SK-N-SH (cell line): ENCODE measurements around the gene PCCB. TPM values are rescaled to one million over a fixed set of nuclear protein-coding genes. Genes with fewer than 3 reads are reported as not detected.

Experiments used
- CTCF ChIA-PET: fragments of 300-600, 350-600 bp; formaldehyde crosslinking; extraction: SDS; loops from one replicate; lab custom pipeline; 2021; lab: Yijun Ruan, JAX
- POLR2A ChIA-PET: fragments of 350-600 bp; sonication (Branson Sonifier 250); formaldehyde crosslinking; extraction: SDS; loops from one replicate; lab custom pipeline; 2020; ENCODE audit warnings: antibody characterized with exemption, inconsistent platforms; lab: Yijun Ruan, JAX
- DNase-seq: peaks from one replicate; pipeline ENCODE4 v3.0.0; 2012
- H2AFZ ChIP-seq: fragments of 200-600 bp; sonication (generic); 2 replicates; pipeline ENCODE4 v1.8.1; 2016; ENCODE audit warnings: antibody characterized with exemption, mild to moderate bottlenecking, low read depth
- H3F3A ChIP-seq: fragments of 200-600 bp; sonication (generic); replicated peaks from 2 replicates; pipeline ENCODE3; 2016; ENCODE audit warnings: antibody characterized with exemption, mild to moderate bottlenecking; ENCODE audit not compliant: insufficient read depth
- H3K27ac ChIP-seq, 2 experiments: fragments of 200-500 bp in 1 of 2; fragments of 200-600 bp in 1 of 2; sonication (Bioruptor generic) in 1 of 2; sonication (generic), shearing (Covaris generic) in 1 of 2; 2 replicates each; pipeline versions ENCODE4 v1.5.1 to v1.6.1; 2014 to 2016; ENCODE audit warnings: low read depth in 2 of 2, inconsistent platforms in 1 of 2, low read length in 1 of 2, mild to moderate bottlenecking in 1 of 2, mixed read lengths in 1 of 2
- H3K27me3 ChIP-seq: fragments of 200-600 bp; sonication (generic), shearing (Covaris generic); 2 replicates; pipeline ENCODE4 v1.6.1; 2016; ENCODE audit warnings: mixed run types; ENCODE audit not compliant: insufficient read depth
- H3K36me3 ChIP-seq, 2 experiments: fragments of 200-500 bp in 1 of 2; fragments of 200-600 bp in 1 of 2; sonication (Bioruptor generic) in 1 of 2; sonication (generic) in 1 of 2; replicated peaks in 1 of 2; 2 replicates each; pipeline versions ENCODE3 to v1.5.1; 2014 to 2016; ENCODE audit warnings: low read length in 1 of 2, mild to moderate bottlenecking in 1 of 2; ENCODE audit not compliant: insufficient read depth in 2 of 2, control insufficient read depth in 1 of 2
- H3K4me1 ChIP-seq, 2 experiments: fragments of 200-500 bp in 1 of 2; fragments of 200-600 bp in 1 of 2; sonication (Bioruptor generic) in 1 of 2; sonication (generic), shearing (Covaris generic) in 1 of 2; 2 replicates each; pipeline versions ENCODE4 v1.5.1 to v1.6.1; 2014 to 2016; ENCODE audit warnings: low read depth in 1 of 2, low read length in 1 of 2, mixed run types in 1 of 2; ENCODE audit not compliant: insufficient read depth in 2 of 2, control insufficient read depth in 1 of 2
- H3K4me2 ChIP-seq: fragments of 200-600 bp; sonication (generic), shearing (Covaris generic); 2 replicates; pipeline ENCODE4 v1.6.1; 2017; ENCODE audit warnings: mixed run types
- H3K4me3 ChIP-seq, 2 experiments: fragments of 200-500 bp in 1 of 2; fragments of 200-600 bp in 1 of 2; sonication (Bioruptor generic) in 1 of 2; sonication (generic), shearing (Covaris generic) in 1 of 2; 2 replicates each; pipeline versions ENCODE4 v1.5.1 to v1.8.1; 2014 to 2016; ENCODE audit warnings: low read depth in 2 of 2, inconsistent platforms in 1 of 2, low read length in 1 of 2, mild to moderate bottlenecking in 1 of 2, mixed read lengths in 1 of 2, moderate library complexity in 1 of 2
- H3K79me2 ChIP-seq: fragments of 200-600 bp; sonication (generic); 2 replicates; pipeline ENCODE4 v1.8.1; 2017; ENCODE audit warnings: mild to moderate bottlenecking; ENCODE audit not compliant: insufficient read depth
- H3K9ac ChIP-seq: fragments of 200-600 bp; sonication (generic); 2 replicates; pipeline ENCODE4 v1.6.1; 2017; ENCODE audit warnings: mixed run types
- H3K9me2 ChIP-seq: fragments of 200-600 bp; sonication (generic); 2 replicates; pipeline ENCODE4 v1.6.1; 2017; ENCODE audit warnings: mixed run types
- H3K9me3 ChIP-seq: fragments of 200-600 bp; sonication (generic); 2 replicates; pipeline ENCODE4 v1.6.1; 2017; ENCODE audit warnings: mixed run types, mild to moderate bottlenecking, moderate library complexity
- H4K20me1 ChIP-seq: fragments of 200-600 bp; sonication (generic); 2 replicates; pipeline ENCODE4 v1.6.1; 2017; ENCODE audit warnings: mild to moderate bottlenecking, mixed run types; ENCODE audit not compliant: insufficient read depth
- ELF1 ChIP-seq: IDR thresholded peaks from 2 replicates; pipeline ENCODE4 v1.4.0; 2012
- EP300 ChIP-seq, 2 experiments: IDR thresholded peaks; 2 replicates each; pipeline versions ENCODE4 v1.4.0 to v1.6.1; 2012; ENCODE audit warnings: borderline replicate concordance in 1 of 2, low read depth in 1 of 2, low read length in 1 of 2
- FOXM1 ChIP-seq: IDR thresholded peaks from 2 replicates; pipeline ENCODE4 v1.4.0; 2012; ENCODE audit warnings: low read depth, mild to moderate bottlenecking
- GATA2 ChIP-seq: sonication (generic); formaldehyde crosslinking; IDR thresholded peaks from 2 replicates; pipeline ENCODE4 v1.5.0; 2020; ENCODE audit warnings: mild to moderate bottlenecking, missing genetic modification reagents
- IRF3 ChIP-seq: fragments of 150-350 bp; IDR thresholded peaks from 2 replicates; pipeline ENCODE4 v1.6.1; 2016; ENCODE audit warnings: mild to moderate bottlenecking, low read depth, low read length
- MXI1 ChIP-seq: IDR thresholded peaks from 2 replicates; pipeline ENCODE4 v1.6.1; 2012; ENCODE audit warnings: mild to moderate bottlenecking, low read depth, low read length, improper control_type of control experiment
- NRF1 ChIP-seq: IDR thresholded peaks from 2 replicates; pipeline ENCODE4 v1.6.1; 2012; ENCODE audit warnings: low read depth, mild to moderate bottlenecking, low read length
- POLR2AphosphoS5 ChIP-seq: IDR thresholded peaks from 2 replicates; pipeline ENCODE4 v1.6.1; 2012; ENCODE audit warnings: low read depth, low read length
- SMC3 ChIP-seq: IDR thresholded peaks from 2 replicates; pipeline ENCODE4 v1.6.1; 2012; ENCODE audit warnings: low read depth, low read length, improper control_type of control experiment
- TAF1 ChIP-seq: IDR thresholded peaks from 2 replicates; pipeline ENCODE4 v1.6.1; 2012; ENCODE audit warnings: low read depth, mild to moderate bottlenecking, low read length, moderate library complexity, borderline replicate concordance
- TCF12 ChIP-seq: IDR thresholded peaks from 2 replicates; pipeline ENCODE4 v1.4.0; 2012
- USF1 ChIP-seq: IDR thresholded peaks from 2 replicates; pipeline ENCODE4 v1.4.0; 2012; ENCODE audit warnings: low read depth, borderline replicate concordance
- WGBS: methylation state at CpG from one replicate; pipeline ENCODE4 v1.1.6; 2017; ENCODE audit warnings: low lambda C conversion rate; 5-methylcytosine and 5-hydroxymethylcytosine counted together
- polyA plus RNA-seq, 3 experiments: library from polyadenylated mRNA; depleted of rRNA; stranded (reverse); fragments of >200 nt; gene quantifications; 2 replicates each; pipeline ENCODE4 v1.2.3, GENCODE V29; 2012
- TF ChIP-seq, protein P1 (sequence below): IDR thresholded peaks from 2 replicates; pipeline ENCODE4 v1.4.0; 2012; ENCODE audit warnings: low read depth, borderline replicate concordance
- TF ChIP-seq, protein P2 (sequence below): fragments of 150-350 bp; IDR thresholded peaks from 2 replicates; pipeline ENCODE4 v1.6.1; 2017; ENCODE audit warnings: antibody characterized with exemption, low read length, low read depth, borderline replicate concordance

Gene PCCB
- polyA plus RNA-seq, 1 of the 3 experiments (the other 2 are of a cell fraction), result 67.5 TPM

GRCh38 chr3:136327671-136328070 is 77.5 kb downstream of the PCCB start:
- Histone ChIP-seq H3K9me3 (no peaks in the 10 kb centered on the region), H3K36me3 (peaks cover 23 to 42% of the 10 kb centered on the region in 2 experiments), H3K4me2 (no peak overlapping the region), H3K27me3 (no peaks in the 10 kb centered on the region), H4K20me1 (no peaks in the 10 kb centered on the region), H3K79me2 (no peaks in the 10 kb centered on the region), H3K4me1 (no peaks in the 10 kb centered on the region), H3K4me3 (no peak overlapping the region), H3K9me2 (no peaks in the 10 kb centered on the region), H3K27ac (no peak overlapping the region), H3F3A (peaks cover 8% of the 10 kb centered on the region), H2AFZ (no peak overlapping the region), H3K9ac (no peak overlapping the region)
- DNase-seq, result no peak
- 87% methylated on average over 3 of the region's 5 CpGs for WGBS
- TF ChIP-seq EP300 (IDR thresholded peaks at IDR 0.05; ENCODE audit: borderline replicate concordance in 1 of 2, low read depth in 1 of 2, low read length in 1 of 2) (no peak), ELF1 (no peak), NRF1 (no peak), TAF1 (no peak), GATA2 (CRISPR knock-in tag) (no peak), USF1 (no peak)
- ChIA-PET CTCF (no interaction called here), POLR2A (no interaction called here)

DNA sequence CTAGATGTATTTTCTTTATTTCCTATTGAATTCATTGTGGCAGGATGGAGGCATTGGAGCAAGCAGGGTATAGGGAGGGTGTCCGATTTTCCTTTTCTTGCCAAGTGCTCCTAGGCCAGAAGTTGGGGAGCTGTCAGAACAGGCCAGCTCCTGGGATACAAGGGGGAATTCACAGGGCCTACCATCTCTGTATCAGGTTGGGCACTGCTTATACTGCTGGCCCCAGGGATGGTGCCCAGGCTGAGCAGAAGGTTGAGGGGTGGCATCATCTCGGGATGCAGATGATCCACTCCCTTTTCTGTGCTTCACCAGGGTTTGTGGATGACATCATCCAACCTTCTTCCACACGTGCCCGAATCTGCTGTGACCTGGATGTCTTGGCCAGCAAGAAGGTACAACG is 79.5 kb downstream of the PCCB start:
- H3K9ac ChIP-seq, result no peak overlapping the region
- H3K9me3 ChIP-seq, result no peaks in the 10 kb centered on the region
- no peaks in the 10 kb centered on the region for H3K9me2 ChIP-seq
- H3K4me2 ChIP-seq, result no peak overlapping the region
- no peak for TF ChIP-seq SMC3
- TF ChIP-seq FOXM1, result no peak
- TF ChIP-seq GATA2 (CRISPR knock-in tag), result no peak
- no peak for TF ChIP-seq TAF1
- TF ChIP-seq, protein P1, sequence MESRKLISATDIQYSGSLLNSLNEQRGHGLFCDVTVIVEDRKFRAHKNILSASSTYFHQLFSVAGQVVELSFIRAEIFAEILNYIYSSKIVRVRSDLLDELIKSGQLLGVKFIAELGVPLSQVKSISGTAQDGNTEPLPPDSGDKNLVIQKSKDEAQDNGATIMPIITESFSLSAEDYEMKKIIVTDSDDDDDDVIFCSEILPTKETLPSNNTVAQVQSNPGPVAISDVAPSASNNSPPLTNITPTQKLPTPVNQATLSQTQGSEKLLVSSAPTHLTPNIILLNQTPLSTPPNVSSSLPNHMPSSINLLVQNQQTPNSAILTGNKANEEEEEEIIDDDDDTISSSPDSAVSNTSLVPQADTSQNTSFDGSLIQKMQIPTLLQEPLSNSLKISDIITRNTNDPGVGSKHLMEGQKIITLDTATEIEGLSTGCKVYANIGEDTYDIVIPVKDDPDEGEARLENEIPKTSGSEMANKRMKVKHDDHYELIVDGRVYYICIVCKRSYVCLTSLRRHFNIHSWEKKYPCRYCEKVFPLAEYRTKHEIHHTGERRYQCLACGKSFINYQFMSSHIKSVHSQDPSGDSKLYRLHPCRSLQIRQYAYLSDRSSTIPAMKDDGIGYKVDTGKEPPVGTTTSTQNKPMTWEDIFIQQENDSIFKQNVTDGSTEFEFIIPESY, result no peak
- no peak for TF ChIP-seq EP300 (IDR thresholded peaks at IDR 0.05; ENCODE audit: borderline replicate concordance in 1 of 2, low read depth in 1 of 2, low read length in 1 of 2)
- no peak for TF ChIP-seq NRF1
- TF ChIP-seq POLR2AphosphoS5, result no peak
- TF ChIP-seq, protein P2, sequence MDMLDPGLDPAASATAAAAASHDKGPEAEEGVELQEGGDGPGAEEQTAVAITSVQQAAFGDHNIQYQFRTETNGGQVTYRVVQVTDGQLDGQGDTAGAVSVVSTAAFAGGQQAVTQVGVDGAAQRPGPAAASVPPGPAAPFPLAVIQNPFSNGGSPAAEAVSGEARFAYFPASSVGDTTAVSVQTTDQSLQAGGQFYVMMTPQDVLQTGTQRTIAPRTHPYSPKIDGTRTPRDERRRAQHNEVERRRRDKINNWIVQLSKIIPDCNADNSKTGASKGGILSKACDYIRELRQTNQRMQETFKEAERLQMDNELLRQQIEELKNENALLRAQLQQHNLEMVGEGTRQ, result no peak
- TF ChIP-seq IRF3, result no peak
- no peak for TF ChIP-seq MXI1
- no peak for TF ChIP-seq TCF12
- peaks cover 12% of the 10 kb centered on the region for H3F3A ChIP-seq
- H3K79me2 ChIP-seq, result no peaks in the 10 kb centered on the region
- H3K27ac ChIP-seq, result no peak overlapping the region
- H2AFZ ChIP-seq, result no peak overlapping the region
- H3K4me3 ChIP-seq, result no peak overlapping the region
- CTCF ChIA-PET, result interaction anchor here (0.6 kb wide), 1 partner anchor 800 kb away, joined by 3 read pairs; no protein-coding TSS in a partner anchor
- peaks cover 0 to 6% of the 10 kb centered on the region in 2 experiments; a peak in 1 of 4 replicates for H3K4me1 ChIP-seq
- 93% methylated on average over 5 of the region's 5 CpGs for WGBS
- no peaks in the 10 kb centered on the region for H3K27me3 ChIP-seq
- no peaks in the 10 kb centered on the region for H4K20me1 ChIP-seq
- no peak for DNase-seq
- peaks cover 22 to 51% of the 10 kb centered on the region in 2 experiments for H3K36me3 ChIP-seq
- POLR2A ChIA-PET, result no interaction called here
